K562 (cell line): ENCODE measurements around the gene SERPINF2. TPM values are rescaled to one million over a fixed set of nuclear protein-coding genes. Genes with fewer than 3 reads are reported as not detected.

Experiments
- LCOR ChIP-seq: sonication (generic); formaldehyde crosslinking; IDR thresholded peaks from 2 replicates; pipeline ENCODE4 v1.8.0; 2022; ENCODE audit warnings: mild to moderate bottlenecking, missing genetic modification reagents
- MEF2A ChIP-seq: IDR thresholded peaks from 2 replicates; pipeline ENCODE4 v1.6.1; 2011; ENCODE audit warnings: low read depth, mild to moderate bottlenecking, low read length, moderate library complexity; ENCODE audit not compliant: control insufficient read depth
- MXI1 ChIP-seq: IDR thresholded peaks from 2 replicates; pipeline ENCODE4 v1.6.1; 2011; ENCODE audit warnings: low read depth, mild to moderate bottlenecking, improper control_type of control experiment, low read length
- NRF1 ChIP-seq, 2 experiments: fragments of 450-650 bp; IDR thresholded peaks in 1 of 2; conservative IDR thresholded peaks in 1 of 2; 2 replicates each; pipeline ENCODE4 v1.6.1; 2014; ENCODE audit warnings: mild to moderate bottlenecking in 2 of 2
- POLR2G ChIP-seq: fragments of 200-400 bp; formaldehyde crosslinking; IDR thresholded peaks from 2 replicates; pipeline ENCODE4 v1.6.1; 2017; ENCODE audit warnings: low read depth, mild to moderate bottlenecking, antibody characterized with exemption, low read length, moderate library complexity
- SMARCA4 ChIP-seq: fragments of 450-650 bp; IDR thresholded peaks from 2 replicates; pipeline ENCODE4 v1.6.1; 2016
- SPI1 ChIP-seq: IDR thresholded peaks from 2 replicates; pipeline ENCODE4 v1.6.1; 2011; ENCODE audit warnings: low read depth, low read length, control low read depth, borderline replicate concordance
- polyA plus RNA-seq, 8 experiments: library from polyadenylated mRNA; depleted of rRNA in 4 of 8; stranded (reverse) in 5 of 8; unstranded in 3 of 8; fragments of >200 nt; fragmentation: Nextera tagmentation in 2 of 8; fragmentation: Illumina TruSeq in 1 of 8; extraction: Ambion mirVana in 2 of 8; extraction: Trizol in 1 of 8; gene quantifications; 2 replicates each; pipeline versions ENCODE4 v1.2.1 to v1.2.3, GENCODE V29; 2011 to 2014; ENCODE audit warnings: inconsistent platforms in 1 of 8, missing spikeins in 1 of 8
- total RNA-seq, 7 experiments: library from RNA; depleted of rRNA in 6 of 7; stranded (reverse); fragments of >200 nt in 6 of 7; fragmentation: Illumina TruSeq in 2 of 7; extraction: Trizol in 2 of 7; gene quantifications; 2 replicates each; pipeline versions ENCODE4 v1.2.1 to v1.2.3, GENCODE V29; 2011 to 2021; ENCODE audit warnings: low replicate concordance in 1 of 7
- TF ChIP-seq, protein P1 (sequence below): fragments of 450-650 bp; IDR thresholded peaks from 2 replicates; pipeline ENCODE4 v1.6.1; 2017; ENCODE audit warnings: antibody characterized with exemption, mild to moderate bottlenecking
- TF ChIP-seq, protein P2 (sequence below), 2 experiments: fragments of 450-650 bp; formaldehyde crosslinking in 1 of 2; IDR thresholded peaks; 2 replicates each; pipeline versions ENCODE4 v1.4.0 to v1.6.1; 2014 to 2020; ENCODE audit warnings: mild to moderate bottlenecking in 2 of 2, borderline replicate concordance in 1 of 2, low read depth in 1 of 2
- TF ChIP-seq, protein P3 (sequence below): sonication (generic); formaldehyde crosslinking; IDR thresholded peaks from 2 replicates; pipeline ENCODE4 v1.9.0; 2022; ENCODE audit warnings: mild to moderate bottlenecking, missing genetic modification reagents
- TF ChIP-seq, protein P4 (sequence below): IDR thresholded peaks from 3 replicates; pipeline ENCODE4 v1.6.1; 2011; ENCODE audit warnings: borderline replicate concordance, mild to moderate bottlenecking; ENCODE audit not compliant: insufficient read length, insufficient read depth

Gene SERPINF2
- total and polyA plus RNA-seq, 9 of the 15 experiments (the other 6 are each of a cell fraction or from before 2014, with no cell fraction given), result 0.22 TPM; not detected in 8

DNA sequence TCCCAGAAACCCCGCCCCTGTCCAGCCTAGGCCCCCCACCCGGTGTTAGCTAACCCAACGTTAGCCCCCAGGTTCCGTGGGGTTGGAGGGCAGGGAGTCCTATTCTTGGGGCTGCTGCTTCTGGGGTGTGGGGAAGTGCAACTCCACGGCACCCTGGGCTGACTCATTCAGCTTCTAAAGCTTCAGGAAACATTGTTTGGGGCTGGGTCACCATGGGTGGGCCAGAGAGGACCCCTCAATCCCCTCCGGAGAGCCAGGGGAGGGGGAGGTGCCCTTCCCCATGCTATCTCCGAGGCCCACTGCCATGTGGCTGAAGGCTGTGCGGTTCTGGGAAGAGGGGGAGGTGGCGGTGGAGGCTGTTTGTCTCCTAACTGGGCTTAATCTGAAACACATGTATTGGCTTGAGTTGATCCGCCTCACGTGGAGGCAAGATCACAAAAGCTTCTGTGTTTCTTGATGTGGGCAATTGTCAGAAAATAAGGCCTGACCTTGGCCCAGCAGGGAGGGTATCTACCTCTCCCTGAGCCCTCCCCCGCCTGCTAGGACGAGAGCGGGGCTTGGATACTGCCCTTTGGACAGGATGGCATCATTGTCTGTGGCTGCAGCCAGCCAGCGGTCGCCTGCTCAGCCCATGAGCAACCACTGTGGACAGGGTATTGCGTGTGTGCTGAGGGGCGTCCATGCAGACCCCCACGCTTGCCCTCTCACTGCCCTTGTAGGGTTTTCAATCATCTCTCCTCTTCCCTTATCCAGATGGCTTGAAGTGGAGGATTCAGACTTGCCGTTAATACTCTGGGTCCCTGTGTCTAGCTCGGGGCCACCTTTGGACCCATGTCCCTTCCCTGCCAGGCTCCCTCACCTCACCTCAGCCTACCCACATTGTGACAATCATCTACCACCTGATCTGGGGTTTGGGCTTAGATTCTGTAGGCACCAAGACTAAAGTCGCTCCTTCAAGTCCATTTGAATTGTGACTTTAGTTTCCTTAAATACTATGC is 20.5 kb downstream of the SERPINF2 start (continued):
- TF ChIP-seq, protein P1, sequence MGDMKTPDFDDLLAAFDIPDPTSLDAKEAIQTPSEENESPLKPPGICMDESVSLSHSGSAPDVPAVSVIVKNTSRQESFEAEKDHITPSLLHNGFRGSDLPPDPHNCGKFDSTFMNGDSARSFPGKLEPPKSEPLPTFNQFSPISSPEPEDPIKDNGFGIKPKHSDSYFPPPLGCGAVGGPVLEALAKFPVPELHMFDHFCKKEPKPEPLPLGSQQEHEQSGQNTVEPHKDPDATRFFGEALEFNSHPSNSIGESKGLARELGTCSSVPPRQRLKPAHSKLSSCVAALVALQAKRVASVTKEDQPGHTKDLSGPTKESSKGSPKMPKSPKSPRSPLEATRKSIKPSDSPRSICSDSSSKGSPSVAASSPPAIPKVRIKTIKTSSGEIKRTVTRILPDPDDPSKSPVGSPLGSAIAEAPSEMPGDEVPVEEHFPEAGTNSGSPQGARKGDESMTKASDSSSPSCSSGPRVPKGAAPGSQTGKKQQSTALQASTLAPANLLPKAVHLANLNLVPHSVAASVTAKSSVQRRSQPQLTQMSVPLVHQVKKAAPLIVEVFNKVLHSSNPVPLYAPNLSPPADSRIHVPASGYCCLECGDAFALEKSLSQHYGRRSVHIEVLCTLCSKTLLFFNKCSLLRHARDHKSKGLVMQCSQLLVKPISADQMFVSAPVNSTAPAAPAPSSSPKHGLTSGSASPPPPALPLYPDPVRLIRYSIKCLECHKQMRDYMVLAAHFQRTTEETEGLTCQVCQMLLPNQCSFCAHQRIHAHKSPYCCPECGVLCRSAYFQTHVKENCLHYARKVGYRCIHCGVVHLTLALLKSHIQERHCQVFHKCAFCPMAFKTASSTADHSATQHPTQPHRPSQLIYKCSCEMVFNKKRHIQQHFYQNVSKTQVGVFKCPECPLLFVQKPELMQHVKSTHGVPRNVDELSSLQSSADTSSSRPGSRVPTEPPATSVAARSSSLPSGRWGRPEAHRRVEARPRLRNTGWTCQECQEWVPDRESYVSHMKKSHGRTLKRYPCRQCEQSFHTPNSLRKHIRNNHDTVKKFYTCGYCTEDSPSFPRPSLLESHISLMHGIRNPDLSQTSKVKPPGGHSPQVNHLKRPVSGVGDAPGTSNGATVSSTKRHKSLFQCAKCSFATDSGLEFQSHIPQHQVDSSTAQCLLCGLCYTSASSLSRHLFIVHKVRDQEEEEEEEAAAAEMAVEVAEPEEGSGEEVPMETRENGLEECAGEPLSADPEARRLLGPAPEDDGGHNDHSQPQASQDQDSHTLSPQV, result peak; percentile 81
- TF ChIP-seq LCOR (CRISPR knock-in tag) (0 out of 2 replicates have a peak, but pooled peaks have one; percentile 48), NRF1 (conservative IDR thresholded peaks at IDR 0.05 in 1 of 2, IDR thresholded peaks at IDR 0.05 in 1 of 2) (peak in 1 of 2 experiments; percentile 5; a peak in 1 of 4 replicates), MEF2A (no peak), SMARCA4 (peak; percentile 32; the same call in 1 of the 2 replicates), MXI1 (peak; percentile 54; the same call in 1 of the 2 replicates), SPI1 (peak; percentile 41; the same call in 1 of the 2 replicates), POLR2G (peak; percentile 51)
- TF ChIP-seq, protein P2, sequence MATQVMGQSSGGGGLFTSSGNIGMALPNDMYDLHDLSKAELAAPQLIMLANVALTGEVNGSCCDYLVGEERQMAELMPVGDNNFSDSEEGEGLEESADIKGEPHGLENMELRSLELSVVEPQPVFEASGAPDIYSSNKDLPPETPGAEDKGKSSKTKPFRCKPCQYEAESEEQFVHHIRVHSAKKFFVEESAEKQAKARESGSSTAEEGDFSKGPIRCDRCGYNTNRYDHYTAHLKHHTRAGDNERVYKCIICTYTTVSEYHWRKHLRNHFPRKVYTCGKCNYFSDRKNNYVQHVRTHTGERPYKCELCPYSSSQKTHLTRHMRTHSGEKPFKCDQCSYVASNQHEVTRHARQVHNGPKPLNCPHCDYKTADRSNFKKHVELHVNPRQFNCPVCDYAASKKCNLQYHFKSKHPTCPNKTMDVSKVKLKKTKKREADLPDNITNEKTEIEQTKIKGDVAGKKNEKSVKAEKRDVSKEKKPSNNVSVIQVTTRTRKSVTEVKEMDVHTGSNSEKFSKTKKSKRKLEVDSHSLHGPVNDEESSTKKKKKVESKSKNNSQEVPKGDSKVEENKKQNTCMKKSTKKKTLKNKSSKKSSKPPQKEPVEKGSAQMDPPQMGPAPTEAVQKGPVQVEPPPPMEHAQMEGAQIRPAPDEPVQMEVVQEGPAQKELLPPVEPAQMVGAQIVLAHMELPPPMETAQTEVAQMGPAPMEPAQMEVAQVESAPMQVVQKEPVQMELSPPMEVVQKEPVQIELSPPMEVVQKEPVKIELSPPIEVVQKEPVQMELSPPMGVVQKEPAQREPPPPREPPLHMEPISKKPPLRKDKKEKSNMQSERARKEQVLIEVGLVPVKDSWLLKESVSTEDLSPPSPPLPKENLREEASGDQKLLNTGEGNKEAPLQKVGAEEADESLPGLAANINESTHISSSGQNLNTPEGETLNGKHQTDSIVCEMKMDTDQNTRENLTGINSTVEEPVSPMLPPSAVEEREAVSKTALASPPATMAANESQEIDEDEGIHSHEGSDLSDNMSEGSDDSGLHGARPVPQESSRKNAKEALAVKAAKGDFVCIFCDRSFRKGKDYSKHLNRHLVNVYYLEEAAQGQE (IDR thresholded peaks at IDR 0.05; ENCODE audit: borderline replicate concordance), result 0 out of 2 replicates have a peak, but pooled peaks have one; percentile 4
- TF ChIP-seq, protein P2 (CRISPR knock-in tag; IDR thresholded peaks at IDR 0.05; ENCODE audit: low read depth), result no peak
- TF ChIP-seq, protein P3, sequence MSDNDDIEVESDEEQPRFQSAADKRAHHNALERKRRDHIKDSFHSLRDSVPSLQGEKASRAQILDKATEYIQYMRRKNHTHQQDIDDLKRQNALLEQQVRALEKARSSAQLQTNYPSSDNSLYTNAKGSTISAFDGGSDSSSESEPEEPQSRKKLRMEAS, result peak; percentile 73
- TF ChIP-seq, protein P4, sequence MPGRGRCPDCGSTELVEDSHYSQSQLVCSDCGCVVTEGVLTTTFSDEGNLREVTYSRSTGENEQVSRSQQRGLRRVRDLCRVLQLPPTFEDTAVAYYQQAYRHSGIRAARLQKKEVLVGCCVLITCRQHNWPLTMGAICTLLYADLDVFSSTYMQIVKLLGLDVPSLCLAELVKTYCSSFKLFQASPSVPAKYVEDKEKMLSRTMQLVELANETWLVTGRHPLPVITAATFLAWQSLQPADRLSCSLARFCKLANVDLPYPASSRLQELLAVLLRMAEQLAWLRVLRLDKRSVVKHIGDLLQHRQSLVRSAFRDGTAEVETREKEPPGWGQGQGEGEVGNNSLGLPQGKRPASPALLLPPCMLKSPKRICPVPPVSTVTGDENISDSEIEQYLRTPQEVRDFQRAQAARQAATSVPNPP, result no peak
